HFF-Myc (cell line): Measurements from ENCODE around the gene STARD3.

ENCODE experiments used
- DNase-seq: peaks from one replicate; pipeline ENCODE4 v3.0.0-alpha.2; 2011; ENCODE audit warnings: low read depth; ENCODE audit errors: extremely low read depth
- H3K4me3 ChIP-seq: replicated peaks from 2 replicates; pipeline ENCODE4 v1.5.1; 2011; ENCODE audit warnings: low read depth, mild to moderate bottlenecking, control low read depth, low read length
- CTCF ChIP-seq: IDR thresholded peaks from 2 replicates; pipeline ENCODE4 v1.5.1; 2012; ENCODE audit warnings: mild to moderate bottlenecking, low read depth, low read length, control low read depth; ENCODE audit errors: missing control alignments

The STARD3 gene

GRCh38 chr17:39605492-39606433, 31.2 kb upstream of the STARD3 start:
- H3K4me3 ChIP-seq, result no peak overlapping the region
- DNase-seq, result no peak
- TF ChIP-seq CTCF, result no peak

- H3K4me3 ChIP-seq, result no peak overlapping the region
- no peak for DNase-seq
- no peak for TF ChIP-seq CTCF
Observed at GRCh38 chr17:39606434-39607056, 30.4 kb upstream of the STARD3 start.

- no peak for DNase-seq
- no peak overlapping the region for H3K4me3 ChIP-seq
- no peak for TF ChIP-seq CTCF
Observed at GRCh38 chr17:39607057-39607850, 29.7 kb upstream of the STARD3 start.

GRCh38 chr17:39607851-39608130, 29.2 kb upstream of the STARD3 start, which contains the start of gene NEUROD2:
TSS of gene NEUROD2 (minus strand) at chr17:39607920. CDS start at chr17:39606599, 1,321 bp downstream.
- TF ChIP-seq CTCF, result no peak
- no peak for DNase-seq
- no peak within 1 kb of the TSS for H3K4me3 ChIP-seq

GRCh38 chr17:39608142-39608981, 28.6 kb upstream of the STARD3 start:
- DNase-seq, result no peak
- TF ChIP-seq CTCF, result no peak
- no peak overlapping the region for H3K4me3 ChIP-seq
